NB4 (cell line): ENCODE data around the gene NPDC1.
A peak's percentile ranks its signal among the peaks of the same experiment; 100 is the strongest.

Source experiments
- DNase-seq: peaks from one replicate; pipeline ENCODE4 v3.0.0; 2010; ENCODE audit warnings: low read depth
- H3K4me3 ChIP-seq: one replicate; pipeline ENCODE4 v1.5.1; 2011; ENCODE audit warnings: mild to moderate bottlenecking, low read depth, low read length, moderate library complexity
- MYC ChIP-seq: IDR thresholded peaks from 2 replicates; pipeline ENCODE4 v1.6.1; 2011; ENCODE audit warnings: low read depth, low read length
- POLR2A ChIP-seq: IDR thresholded peaks from 2 replicates; pipeline ENCODE4 v1.6.1; 2011; ENCODE audit warnings: mild to moderate bottlenecking; ENCODE audit not compliant: insufficient read length; ENCODE audit errors: extremely low read depth
- TF ChIP-seq, protein P1 (sequence below): IDR thresholded peaks from one replicate; pipeline ENCODE4 v1.5.1; 2012; ENCODE audit warnings: low read depth, low read length
- TF ChIP-seq, protein P2 (sequence below): IDR thresholded peaks from 2 replicates; pipeline ENCODE4 v1.6.1; 2011; ENCODE audit warnings: low read depth, low read length

The NPDC1 gene, protein sequence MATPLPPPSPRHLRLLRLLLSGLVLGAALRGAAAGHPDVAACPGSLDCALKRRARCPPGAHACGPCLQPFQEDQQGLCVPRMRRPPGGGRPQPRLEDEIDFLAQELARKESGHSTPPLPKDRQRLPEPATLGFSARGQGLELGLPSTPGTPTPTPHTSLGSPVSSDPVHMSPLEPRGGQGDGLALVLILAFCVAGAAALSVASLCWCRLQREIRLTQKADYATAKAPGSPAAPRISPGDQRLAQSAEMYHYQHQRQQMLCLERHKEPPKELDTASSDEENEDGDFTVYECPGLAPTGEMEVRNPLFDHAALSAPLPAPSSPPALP

DNA sequence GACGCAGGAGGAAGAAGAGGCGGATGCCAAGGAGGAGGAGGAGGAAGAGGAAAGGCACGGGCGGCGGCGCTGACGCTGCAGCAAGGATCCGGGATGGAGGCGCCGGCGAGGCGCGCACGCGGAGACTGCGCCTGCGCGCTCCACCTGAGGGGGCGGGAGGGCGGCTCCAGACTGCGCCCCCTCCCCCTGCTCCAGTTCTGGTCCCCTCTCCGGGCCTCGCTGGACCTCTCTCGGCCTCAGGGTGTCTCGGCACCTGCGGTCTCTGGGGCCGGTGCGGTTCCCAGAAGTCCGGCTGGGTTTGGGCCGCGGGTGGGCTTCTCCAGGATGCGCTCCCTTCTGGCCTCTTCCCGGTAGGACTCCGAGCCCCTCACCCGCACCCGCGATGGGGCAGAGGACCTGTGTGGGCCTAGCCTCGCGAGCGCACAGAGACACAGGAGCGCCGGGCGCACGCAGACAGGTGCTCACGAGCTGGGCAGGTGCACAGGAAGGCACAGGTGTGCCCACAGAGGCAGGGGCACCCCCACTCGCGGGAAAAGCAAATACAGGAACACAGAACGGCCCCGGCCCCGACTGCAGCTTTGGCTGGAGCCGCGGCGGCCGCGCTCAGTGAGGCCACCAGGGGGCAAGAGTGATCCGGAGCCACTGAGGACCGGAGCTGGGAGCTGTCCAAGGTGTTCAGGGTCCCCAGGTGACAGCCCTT lies at the start of gene NPDC1:
TSS of gene NPDC1 (minus strand) at position 90 of the 700 bp plus-strand sequence. CDS start 188 bp downstream, outside the sequence.
- DNase-seq, result peak; percentile 79
- TF ChIP-seq MYC, result no peak
- TF ChIP-seq, protein P1, sequence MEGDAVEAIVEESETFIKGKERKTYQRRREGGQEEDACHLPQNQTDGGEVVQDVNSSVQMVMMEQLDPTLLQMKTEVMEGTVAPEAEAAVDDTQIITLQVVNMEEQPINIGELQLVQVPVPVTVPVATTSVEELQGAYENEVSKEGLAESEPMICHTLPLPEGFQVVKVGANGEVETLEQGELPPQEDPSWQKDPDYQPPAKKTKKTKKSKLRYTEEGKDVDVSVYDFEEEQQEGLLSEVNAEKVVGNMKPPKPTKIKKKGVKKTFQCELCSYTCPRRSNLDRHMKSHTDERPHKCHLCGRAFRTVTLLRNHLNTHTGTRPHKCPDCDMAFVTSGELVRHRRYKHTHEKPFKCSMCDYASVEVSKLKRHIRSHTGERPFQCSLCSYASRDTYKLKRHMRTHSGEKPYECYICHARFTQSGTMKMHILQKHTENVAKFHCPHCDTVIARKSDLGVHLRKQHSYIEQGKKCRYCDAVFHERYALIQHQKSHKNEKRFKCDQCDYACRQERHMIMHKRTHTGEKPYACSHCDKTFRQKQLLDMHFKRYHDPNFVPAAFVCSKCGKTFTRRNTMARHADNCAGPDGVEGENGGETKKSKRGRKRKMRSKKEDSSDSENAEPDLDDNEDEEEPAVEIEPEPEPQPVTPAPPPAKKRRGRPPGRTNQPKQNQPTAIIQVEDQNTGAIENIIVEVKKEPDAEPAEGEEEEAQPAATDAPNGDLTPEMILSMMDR, result peak; percentile 79
- H3K4me3 ChIP-seq, result no peak within 1 kb of the TSS

DNA sequence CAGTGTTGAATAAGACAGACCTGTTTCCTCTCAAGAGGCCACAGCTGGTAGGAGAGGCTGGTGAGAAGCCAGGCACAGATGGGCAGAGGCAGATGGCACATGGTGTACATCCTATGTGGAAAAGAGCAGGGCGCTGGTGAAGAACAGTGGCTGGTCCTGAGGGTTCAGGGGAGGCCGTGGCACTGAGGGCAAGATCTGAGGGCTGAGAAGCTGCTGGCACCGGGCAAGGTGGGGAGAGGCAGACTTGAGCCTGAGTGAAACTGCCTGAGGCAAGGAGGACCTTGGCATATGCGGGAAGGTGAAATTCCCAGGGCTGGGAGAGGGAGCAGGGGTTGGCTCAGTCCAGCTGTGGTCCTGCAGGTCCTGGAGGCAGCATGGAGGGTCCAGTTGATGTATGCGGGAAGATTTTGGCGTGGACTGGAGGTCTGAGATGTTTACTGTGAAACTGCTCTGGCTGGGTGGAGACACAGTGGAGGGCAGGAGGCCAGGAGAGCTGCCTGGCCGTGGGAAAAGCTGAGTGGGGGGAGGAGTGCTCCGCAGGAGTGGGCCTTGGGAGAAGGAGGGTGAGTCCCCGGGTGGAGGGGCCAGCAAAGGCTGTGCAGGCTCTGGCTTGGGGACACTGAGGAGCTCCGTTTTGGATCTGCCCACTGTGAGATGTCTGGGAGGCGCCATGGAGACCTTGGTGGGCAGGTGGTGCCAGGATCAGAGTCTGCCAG lies 43.4 kb upstream of the NPDC1 start:
- no peak overlapping the region for H3K4me3 ChIP-seq
- no peak for DNase-seq
- TF ChIP-seq, protein P1, result no peak
- no peak for TF ChIP-seq MYC
- TF ChIP-seq POLR2A, result no peak
- TF ChIP-seq, protein P2, sequence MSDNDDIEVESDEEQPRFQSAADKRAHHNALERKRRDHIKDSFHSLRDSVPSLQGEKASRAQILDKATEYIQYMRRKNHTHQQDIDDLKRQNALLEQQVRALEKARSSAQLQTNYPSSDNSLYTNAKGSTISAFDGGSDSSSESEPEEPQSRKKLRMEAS, result no peak

- TF ChIP-seq POLR2A, result no peak
- TF ChIP-seq, protein P1, result no peak
- TF ChIP-seq, protein P2, result no peak
- no peak for TF ChIP-seq MYC
- DNase-seq, result no peak
- H3K4me3 ChIP-seq, result peak overlapping the region; percentile 73
These were observed 42.1 kb upstream of the NPDC1 start for GRCh38 chr9:137088121-137088520.

DNA sequence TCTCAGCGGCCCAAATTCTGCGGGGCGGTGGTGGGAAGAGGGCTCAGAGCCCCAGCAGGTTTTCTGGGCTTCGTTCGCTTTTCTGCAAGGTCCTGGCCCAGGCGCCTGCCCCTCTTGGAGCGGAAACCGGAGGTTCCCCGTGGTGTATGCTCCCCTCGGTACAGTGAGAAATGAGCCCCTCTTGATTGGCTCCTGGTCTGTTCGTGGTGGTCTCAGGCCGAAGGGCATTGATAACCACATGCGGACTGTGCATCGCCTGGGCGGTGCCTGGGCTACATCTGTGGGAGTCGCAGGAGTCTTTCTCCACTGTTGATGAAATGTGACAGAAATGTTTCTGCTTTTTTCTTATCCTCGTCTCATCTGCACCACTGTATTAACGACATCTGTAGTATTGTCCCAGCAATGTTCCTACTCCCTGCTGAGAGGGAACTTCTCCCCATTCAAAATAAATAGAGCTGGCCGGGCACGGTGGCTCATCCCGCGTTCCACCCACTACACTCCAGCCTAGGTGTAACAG lies 41.5 kb upstream of the NPDC1 start:
- peak; percentile 74 for DNase-seq
- TF ChIP-seq, protein P2, result no peak
- TF ChIP-seq MYC, result peak; percentile 58
- peak overlapping the region; percentile 73 for H3K4me3 ChIP-seq

DNA sequence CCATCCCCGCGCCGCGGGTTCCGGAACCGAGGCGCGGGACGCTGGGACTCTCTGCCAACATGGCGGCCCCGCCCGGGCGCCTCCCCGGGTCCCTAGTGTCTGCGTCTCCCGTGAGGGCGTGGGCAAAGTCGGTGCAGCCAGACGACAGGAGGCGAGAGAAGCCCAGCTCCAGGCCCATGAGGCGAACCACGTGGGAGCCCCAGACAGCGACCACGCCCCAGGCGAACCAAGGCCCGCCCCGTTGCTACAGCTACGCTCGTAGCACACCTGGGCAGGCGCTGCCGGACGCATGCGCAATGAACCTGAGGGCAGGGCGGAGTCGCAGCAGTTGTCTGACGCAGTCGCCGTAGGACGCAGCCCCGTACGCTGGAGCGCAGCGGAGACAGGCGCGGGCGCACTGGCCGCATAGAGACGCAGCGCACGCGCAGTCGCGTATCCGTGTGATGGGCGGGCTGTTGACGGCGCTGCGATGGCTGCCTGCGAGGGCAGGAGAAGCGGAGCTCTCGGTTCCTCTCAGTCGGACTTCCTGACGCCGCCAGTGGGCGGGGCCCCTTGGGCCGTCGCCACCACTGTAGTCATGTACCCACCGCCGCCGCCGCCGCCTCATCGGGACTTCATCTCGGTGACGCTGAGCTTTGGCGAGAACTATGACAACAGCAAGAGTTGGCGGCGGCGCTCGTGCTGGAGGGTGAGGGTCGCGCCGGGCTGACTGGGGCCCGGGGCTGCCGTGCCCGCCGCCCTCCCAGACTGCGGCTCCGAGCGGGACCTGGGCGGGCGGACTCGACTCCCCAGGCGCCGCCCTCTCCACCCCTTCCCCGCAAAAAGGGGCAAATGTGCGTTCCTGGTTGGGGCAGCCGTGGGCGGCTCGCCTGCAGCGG lies 40.8 kb upstream of the NPDC1 start, which contains the start of gene MAN1B1:
TSS of gene MAN1B1 (plus strand) at position 455 of the 878 bp plus-strand sequence. CDS start at position 470, 15 bp downstream.
- H3K4me3 ChIP-seq, result peak within 1 kb of the TSS; percentile 73
- peak; percentile 99 for DNase-seq
- TF ChIP-seq, protein P1, result no peak
- peak; percentile 60 for TF ChIP-seq POLR2A
- TF ChIP-seq, protein P2, result peak; percentile 99
- TF ChIP-seq MYC, result peak; percentile 99
